H9 (cell line): ENCODE data around the gene LTBP4. TPM values are rescaled to one million over a fixed set of nuclear protein-coding genes. Genes with fewer than 3 reads are reported as not detected.

Experiments
- DNase-seq: peaks from one replicate; pipeline ENCODE4 v3.0.0-alpha.2; 2017
- H2AFZ ChIP-seq: one replicate; pipeline ENCODE4 v1.6.1; 2013; ENCODE audit warnings: mild to moderate bottlenecking, low read length, control low read depth, moderate library complexity
- H2AK5ac ChIP-seq: 2 replicates; pipeline ENCODE4 v1.6.1; 2013; ENCODE audit warnings: low read length, control low read depth, mixed read lengths; ENCODE audit not compliant: insufficient read length
- H2BK120ac ChIP-seq: one replicate; pipeline ENCODE4 v1.6.1; 2013; ENCODE audit warnings: low read depth, mild to moderate bottlenecking, low read length, control low read depth, inconsistent platforms; ENCODE audit not compliant: poor library complexity, severe bottlenecking
- H2BK12ac ChIP-seq: 2 replicates; pipeline ENCODE4 v1.6.1; 2013; ENCODE audit warnings: low read length, control low read depth, mixed read lengths, low read depth; ENCODE audit not compliant: insufficient read length
- H2BK15ac ChIP-seq: 2 replicates; pipeline ENCODE4 v1.6.1; 2013; ENCODE audit warnings: low read depth, low read length, control low read depth
- H2BK20ac ChIP-seq: one replicate; pipeline ENCODE4 v1.6.1; 2013; ENCODE audit warnings: low read depth, mild to moderate bottlenecking, low read length, control low read depth, inconsistent platforms; ENCODE audit not compliant: poor library complexity, severe bottlenecking
- H2BK5ac ChIP-seq: 2 replicates; pipeline ENCODE4 v1.6.1; 2013; ENCODE audit warnings: low read length, control low read depth, mixed read lengths; ENCODE audit not compliant: insufficient read length
- H3K14ac ChIP-seq: 2 replicates; pipeline ENCODE4 v1.6.1; 2013; ENCODE audit warnings: low read length, control low read depth; ENCODE audit not compliant: insufficient read depth
- H3K18ac ChIP-seq: 2 replicates; pipeline ENCODE4 v1.6.1; 2013; ENCODE audit warnings: low read depth, mild to moderate bottlenecking, mixed read lengths, low read length, control low read depth; ENCODE audit not compliant: insufficient read length
- H3K23ac ChIP-seq: 2 replicates; pipeline ENCODE4 v1.6.1; 2013; ENCODE audit warnings: low read length, control low read depth, mixed read lengths, low read depth; ENCODE audit not compliant: insufficient read length
- H3K23me2 ChIP-seq: 2 replicates; pipeline ENCODE4 v1.6.1; 2013; ENCODE audit warnings: low read depth, mild to moderate bottlenecking, mixed read lengths, low read length, control low read depth; ENCODE audit not compliant: insufficient read length, poor library complexity, severe bottlenecking
- H3K27ac ChIP-seq: 2 replicates; pipeline ENCODE4 v1.5.1; 2013; ENCODE audit warnings: low read length, control low read depth, mixed read lengths, low read depth; ENCODE audit not compliant: insufficient read length
- H3K27me3 ChIP-seq: 2 replicates; pipeline ENCODE4 v1.6.1; 2013; ENCODE audit warnings: low read length, control low read depth, inconsistent platforms; ENCODE audit not compliant: insufficient read depth
- H3K4ac ChIP-seq: 2 replicates; pipeline ENCODE4 v1.6.1; 2013; ENCODE audit warnings: low read depth, mild to moderate bottlenecking, control low read depth, inconsistent platforms, low read length, moderate library complexity
- H3K4me1 ChIP-seq: 2 replicates; pipeline ENCODE4 v1.6.1; 2013; ENCODE audit warnings: low read length, control low read depth, inconsistent platforms; ENCODE audit not compliant: insufficient read depth
- H3K4me2 ChIP-seq: 2 replicates; pipeline ENCODE4 v1.6.1; 2013; ENCODE audit warnings: low read length, control low read depth, mixed read lengths; ENCODE audit not compliant: insufficient read length, insufficient read depth
- H3K56ac ChIP-seq: 2 replicates; pipeline ENCODE4 v1.6.1; 2013; ENCODE audit warnings: low read depth, mild to moderate bottlenecking, mixed read lengths, low read length, control low read depth; ENCODE audit not compliant: insufficient read length
- H3K79me1 ChIP-seq: 2 replicates; pipeline ENCODE4 v1.6.1; 2013; ENCODE audit warnings: low read depth, mild to moderate bottlenecking, moderate library complexity, low read length, control low read depth, inconsistent platforms; ENCODE audit not compliant: insufficient read depth, poor library complexity, severe bottlenecking
- H3K79me2 ChIP-seq: 2 replicates; pipeline ENCODE4 v1.6.1; 2013; ENCODE audit warnings: low read length, control low read depth, inconsistent platforms; ENCODE audit not compliant: insufficient read depth
- H3K9ac ChIP-seq: 2 replicates; pipeline ENCODE4 v1.6.1; 2013; ENCODE audit warnings: low read length, control low read depth, mixed read lengths; ENCODE audit not compliant: insufficient read length; ENCODE audit errors: extremely low read depth
- H3K9me3 ChIP-seq: one replicate; pipeline ENCODE4 v1.6.1; 2013; ENCODE audit warnings: low read depth, low read length, inconsistent platforms; ENCODE audit not compliant: control insufficient read depth
- H3T11ph ChIP-seq: one replicate; pipeline ENCODE4 v1.6.1; 2013; ENCODE audit warnings: mild to moderate bottlenecking, low read length, control low read depth, inconsistent platforms
- H4K20me1 ChIP-seq: one replicate; pipeline ENCODE4 v1.6.1; 2013; ENCODE audit not compliant: control insufficient read depth, insufficient read length, insufficient read depth
- H4K5ac ChIP-seq: 2 replicates; pipeline ENCODE4 v1.6.1; 2013; ENCODE audit warnings: low read depth, mild to moderate bottlenecking, mixed read lengths, low read length, control low read depth; ENCODE audit not compliant: insufficient read length
- H4K8ac ChIP-seq: replicated peaks from 2 replicates; pipeline ENCODE4 v1.6.1; 2013; ENCODE audit warnings: low read length, control low read depth, mixed read lengths, low read depth; ENCODE audit not compliant: insufficient read length
- H4K91ac ChIP-seq: 2 replicates; pipeline ENCODE4 v1.6.1; 2013; ENCODE audit warnings: low read depth, mild to moderate bottlenecking, moderate library complexity, mixed read lengths, low read length, control low read depth; ENCODE audit not compliant: insufficient read length
- H3K27ac Mint-ChIP-seq, 3 experiments: 2 replicates in 2 of 3; 3 replicates in 1 of 3; pipeline ENCODE4 v1.8.0; 2020 to 2021; ENCODE audit warnings: mixed read lengths in 3 of 3, mild to moderate bottlenecking in 1 of 3, moderate library complexity in 1 of 3
- H3K27me3 Mint-ChIP-seq: 2 replicates; pipeline ENCODE4 v1.8.0; 2021; ENCODE audit warnings: low read depth, mild to moderate bottlenecking, moderate library complexity, mixed read lengths
- H3K36me3 Mint-ChIP-seq, 3 experiments: 2 replicates in 2 of 3; 3 replicates in 1 of 3; pipeline ENCODE4 v1.8.0; 2020 to 2021; ENCODE audit warnings: low read depth in 3 of 3, mixed read lengths in 3 of 3; ENCODE audit not compliant: insufficient read depth in 1 of 3
- H3K4me1 Mint-ChIP-seq, 2 experiments: 2 replicates each; pipeline ENCODE4 v1.8.0; 2020; ENCODE audit warnings: mixed read lengths in 2 of 2
- H3K4me3 Mint-ChIP-seq, 2 experiments: 2 replicates in 1 of 2; 3 replicates in 1 of 2; pipeline ENCODE4 v1.8.0; 2020 to 2021; ENCODE audit warnings: mild to moderate bottlenecking in 2 of 2, mixed read lengths in 2 of 2, moderate library complexity in 1 of 2
- H3K9me3 Mint-ChIP-seq, 2 experiments: 2 replicates in 1 of 2; 3 replicates in 1 of 2; pipeline ENCODE4 v1.8.0; 2020; ENCODE audit warnings: mild to moderate bottlenecking in 2 of 2, mixed read lengths in 2 of 2, moderate library complexity in 1 of 2
- WGBS: extraction: QIAGEN DNeasy Blood & Tissue Kit; methylation state at CpG from one replicate; pipeline ENCODE4 v1.1.7; 2013; ENCODE audit warnings: missing lambda C conversion rate, low lambda C conversion rate, mixed read lengths; ENCODE audit not compliant: insufficient read length; ENCODE audit errors: extremely low coverage; 5-methylcytosine and 5-hydroxymethylcytosine counted together
- total RNA-seq: library from RNA; stranded (reverse); gene quantifications from 2 replicates; pipeline ENCODE4 v1.2.1, GENCODE V29; 2021
- TF ChIP-seq, protein P1 (sequence below): fragments of 200-600 bp; sonication (generic); conservative IDR thresholded peaks from 3 replicates; pipeline ENCODE4 v1.8.0; 2021; ENCODE audit warnings: antibody characterized with exemption, mild to moderate bottlenecking

The LTBP4 gene
- total RNA-seq, 1 experiment from 2014 or later, result 129 TPM

GRCh38 chr19:40671404-40671803, 70.2 kb downstream of the LTBP4 start:
- H2BK20ac ChIP-seq, result no peak overlapping the region
- no peak overlapping the region for H3K56ac ChIP-seq
- no peaks in the 10 kb centered on the region for H3K4me1 ChIP-seq
- Mint-ChIP-seq H3K27me3 (no peaks in the 10 kb centered on the region; the same call in 1 of the 2 replicates), H3K36me3 (peaks cover 19 to 42% (median 40%) of the 10 kb centered on the region in 3 experiments; a peak in 6 of 7 replicates), H3K9me3 (no peaks in the 10 kb centered on the region), H3K27ac (0 out of 7 replicates have a peak overlapping the region, but pooled peaks of 1 of the 3 experiments have one; percentile 6), H3K4me3 (no peak overlapping the region), H3K4me1 (no peaks in the 10 kb centered on the region)
- no peak overlapping the region for H3K18ac ChIP-seq
- H4K8ac ChIP-seq, result no peak overlapping the region
- no peak overlapping the region for H2BK12ac ChIP-seq
- H4K5ac ChIP-seq, result no peak overlapping the region
- H2AFZ ChIP-seq, result no peak overlapping the region
- no peaks in the 10 kb centered on the region for H3K27me3 ChIP-seq
- H2BK120ac ChIP-seq, result no peak overlapping the region
- TF ChIP-seq, protein P1, sequence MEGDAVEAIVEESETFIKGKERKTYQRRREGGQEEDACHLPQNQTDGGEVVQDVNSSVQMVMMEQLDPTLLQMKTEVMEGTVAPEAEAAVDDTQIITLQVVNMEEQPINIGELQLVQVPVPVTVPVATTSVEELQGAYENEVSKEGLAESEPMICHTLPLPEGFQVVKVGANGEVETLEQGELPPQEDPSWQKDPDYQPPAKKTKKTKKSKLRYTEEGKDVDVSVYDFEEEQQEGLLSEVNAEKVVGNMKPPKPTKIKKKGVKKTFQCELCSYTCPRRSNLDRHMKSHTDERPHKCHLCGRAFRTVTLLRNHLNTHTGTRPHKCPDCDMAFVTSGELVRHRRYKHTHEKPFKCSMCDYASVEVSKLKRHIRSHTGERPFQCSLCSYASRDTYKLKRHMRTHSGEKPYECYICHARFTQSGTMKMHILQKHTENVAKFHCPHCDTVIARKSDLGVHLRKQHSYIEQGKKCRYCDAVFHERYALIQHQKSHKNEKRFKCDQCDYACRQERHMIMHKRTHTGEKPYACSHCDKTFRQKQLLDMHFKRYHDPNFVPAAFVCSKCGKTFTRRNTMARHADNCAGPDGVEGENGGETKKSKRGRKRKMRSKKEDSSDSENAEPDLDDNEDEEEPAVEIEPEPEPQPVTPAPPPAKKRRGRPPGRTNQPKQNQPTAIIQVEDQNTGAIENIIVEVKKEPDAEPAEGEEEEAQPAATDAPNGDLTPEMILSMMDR, result no peak
- H3K23me2 ChIP-seq, result no peaks in the 10 kb centered on the region
- no peak overlapping the region for H3K27ac ChIP-seq
- no peaks in the 10 kb centered on the region for H3K79me2 ChIP-seq
- no peak overlapping the region for H2AK5ac ChIP-seq
- H3K14ac ChIP-seq, result no peak overlapping the region
- H2BK5ac ChIP-seq, result no peak overlapping the region
- H3K23ac ChIP-seq, result no peak overlapping the region
- H2BK15ac ChIP-seq, result no peak overlapping the region
- no peak overlapping the region for H4K91ac ChIP-seq
- no peak overlapping the region for H3K4ac ChIP-seq
- no peaks in the 10 kb centered on the region for H3K79me1 ChIP-seq
- no peaks in the 10 kb centered on the region for H4K20me1 ChIP-seq
- no CpG with 5 or more reads among the region's 9 CpGs for WGBS
- no peak for DNase-seq
- no peak overlapping the region for H3K4me2 ChIP-seq
- no peak overlapping the region for H3T11ph ChIP-seq
- H3K9ac ChIP-seq, result no peak overlapping the region
- no peaks in the 10 kb centered on the region for H3K9me3 ChIP-seq
